Measurements from ENCODE around the gene TACC2. TPM values are rescaled to one million over a fixed set of nuclear protein-coding genes. Genes with fewer than 3 reads are reported as not detected.
"Not testable (repeated sequence)": the region's sequence is repeated elsewhere in the genome, so short reads cannot be mapped to it uniquely, and the experiment has no call there.

Gene TACC2
- total RNA-seq, 1 experiment from 2014 or later = 24.4 TPM

DNA sequence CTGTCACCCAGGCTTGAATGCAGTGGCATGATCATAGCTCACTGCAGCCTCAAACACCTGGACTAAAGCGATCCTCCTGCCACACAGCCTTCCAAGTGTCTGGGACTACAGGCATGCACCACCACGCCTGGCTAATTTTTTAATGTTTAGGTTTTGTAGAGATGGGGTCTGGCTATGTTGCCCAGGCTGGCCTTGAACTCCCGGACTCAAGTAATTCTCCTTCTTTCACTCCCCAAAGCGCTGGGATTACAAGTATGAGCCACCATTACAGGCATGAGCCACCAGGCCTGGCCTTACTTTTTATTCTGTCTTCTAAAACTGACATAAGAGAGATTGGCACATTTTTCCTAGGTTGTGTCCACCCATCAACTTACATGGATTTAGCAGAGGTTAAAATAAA, 33.3 kb downstream of the TACC2 start:
- intact Hi-C loops (cut with micrococcal nuclease; ENCODE audit: unreplicated experiment) = no loop called here
- no peaks in the 10 kb centered on the region for H3K4me1 Mint-ChIP-seq (ENCODE audit: low read depth, unreplicated experiment)
- no TSS peak for BruUV-seq (replicated peaks)
- no peaks in the 10 kb centered on the region for H3K27me3 Mint-ChIP-seq (ENCODE audit: unreplicated experiment)
- H3K4me3 Mint-ChIP-seq (ENCODE audit: low read depth, unreplicated experiment) = no peak overlapping the region
- DNase-seq = no peak
- CTCF ChIA-PET = interaction anchor here (0.9 kb wide), 1 partner anchor 29 kb away, joined by 3 read pairs; no protein-coding TSS in a partner anchor
- no peaks in the 10 kb centered on the region for H3K36me3 Mint-ChIP-seq (ENCODE audit: insufficient read depth, unreplicated experiment)
- H3K27ac Mint-ChIP-seq (ENCODE audit: unreplicated experiment) = no peak overlapping the region
- H3K9me3 Mint-ChIP-seq (ENCODE audit: low read depth, unreplicated experiment) = no peaks in the 10 kb centered on the region
- TF ChIP-seq, protein P1, sequence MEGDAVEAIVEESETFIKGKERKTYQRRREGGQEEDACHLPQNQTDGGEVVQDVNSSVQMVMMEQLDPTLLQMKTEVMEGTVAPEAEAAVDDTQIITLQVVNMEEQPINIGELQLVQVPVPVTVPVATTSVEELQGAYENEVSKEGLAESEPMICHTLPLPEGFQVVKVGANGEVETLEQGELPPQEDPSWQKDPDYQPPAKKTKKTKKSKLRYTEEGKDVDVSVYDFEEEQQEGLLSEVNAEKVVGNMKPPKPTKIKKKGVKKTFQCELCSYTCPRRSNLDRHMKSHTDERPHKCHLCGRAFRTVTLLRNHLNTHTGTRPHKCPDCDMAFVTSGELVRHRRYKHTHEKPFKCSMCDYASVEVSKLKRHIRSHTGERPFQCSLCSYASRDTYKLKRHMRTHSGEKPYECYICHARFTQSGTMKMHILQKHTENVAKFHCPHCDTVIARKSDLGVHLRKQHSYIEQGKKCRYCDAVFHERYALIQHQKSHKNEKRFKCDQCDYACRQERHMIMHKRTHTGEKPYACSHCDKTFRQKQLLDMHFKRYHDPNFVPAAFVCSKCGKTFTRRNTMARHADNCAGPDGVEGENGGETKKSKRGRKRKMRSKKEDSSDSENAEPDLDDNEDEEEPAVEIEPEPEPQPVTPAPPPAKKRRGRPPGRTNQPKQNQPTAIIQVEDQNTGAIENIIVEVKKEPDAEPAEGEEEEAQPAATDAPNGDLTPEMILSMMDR (IDR thresholded peaks at IDR 0.05; ENCODE audit: unreplicated experiment) = no peak

DNA sequence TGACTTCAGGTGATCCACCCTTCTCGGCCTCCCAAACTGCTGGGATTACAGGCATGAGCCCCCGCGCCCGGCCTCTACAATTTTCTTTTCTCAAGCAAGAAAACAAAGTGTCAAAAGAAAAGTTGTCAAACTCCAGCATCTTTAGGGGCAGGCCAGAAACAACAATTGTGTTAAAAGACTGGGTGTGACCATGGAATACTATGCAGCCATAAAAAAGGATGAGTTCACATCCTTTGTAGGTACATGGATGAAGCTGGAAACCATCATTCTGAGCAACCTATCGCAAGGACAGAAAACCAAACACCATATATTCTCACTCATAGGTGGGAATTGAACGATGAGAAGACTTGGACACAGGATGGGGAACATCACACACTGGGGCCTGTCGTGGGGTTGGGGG, 34.3 kb downstream of the TACC2 start:
- BruUV-seq (replicated peaks); H3K27me3 Mint-ChIP-seq (ENCODE audit: unreplicated experiment); H3K27ac Mint-ChIP-seq (ENCODE audit: unreplicated experiment); intact Hi-C loops (cut with micrococcal nuclease; ENCODE audit: unreplicated experiment); H3K9me3 Mint-ChIP-seq (ENCODE audit: low read depth, unreplicated experiment); CTCF ChIA-PET; DNase-seq; H3K36me3 Mint-ChIP-seq (ENCODE audit: insufficient read depth, unreplicated experiment); H3K4me1 Mint-ChIP-seq (ENCODE audit: low read depth, unreplicated experiment); H3K4me3 Mint-ChIP-seq (ENCODE audit: low read depth, unreplicated experiment): not testable (repeated sequence)

GRCh38 chr10:122029499-122030199, 40.7 kb downstream of the TACC2 start:
- no peaks in the 10 kb centered on the region for H3K36me3 Mint-ChIP-seq (ENCODE audit: insufficient read depth, unreplicated experiment)
- no peaks in the 10 kb centered on the region for H3K27me3 Mint-ChIP-seq (ENCODE audit: unreplicated experiment)
- no peak overlapping the region for H3K4me3 Mint-ChIP-seq (ENCODE audit: low read depth, unreplicated experiment)
- no peak for DNase-seq
- BruUV-seq (replicated peaks) = no TSS peak
- H3K9me3 Mint-ChIP-seq (ENCODE audit: low read depth, unreplicated experiment) = no peaks in the 10 kb centered on the region
- TF ChIP-seq, protein P1 (IDR thresholded peaks at IDR 0.05; ENCODE audit: unreplicated experiment) = no peak
- CTCF ChIA-PET = no interaction called here
- intact Hi-C loops (cut with micrococcal nuclease; ENCODE audit: unreplicated experiment) = no loop called here
- no peaks in the 10 kb centered on the region for H3K4me1 Mint-ChIP-seq (ENCODE audit: low read depth, unreplicated experiment)
- no peak overlapping the region for H3K27ac Mint-ChIP-seq (ENCODE audit: unreplicated experiment)

- TF ChIP-seq, protein P1 (IDR thresholded peaks at IDR 0.05; ENCODE audit: unreplicated experiment) = no peak
- Mint-ChIP-seq H3K4me1 (ENCODE audit: low read depth, unreplicated experiment) (no peaks in the 10 kb centered on the region), H3K27ac (ENCODE audit: unreplicated experiment) (no peak overlapping the region), H3K4me3 (ENCODE audit: low read depth, unreplicated experiment) (no peak overlapping the region), H3K36me3 (ENCODE audit: insufficient read depth, unreplicated experiment) (no peaks in the 10 kb centered on the region), H3K9me3 (ENCODE audit: low read depth, unreplicated experiment) (no peaks in the 10 kb centered on the region), H3K27me3 (ENCODE audit: unreplicated experiment) (no peaks in the 10 kb centered on the region)
- intact Hi-C loops (cut with micrococcal nuclease; ENCODE audit: unreplicated experiment) = no loop called here
- CTCF ChIA-PET = no interaction called here
- BruUV-seq (replicated peaks) = no TSS peak
- no peak for DNase-seq
Measured at GRCh38 chr10:122030200-122030552, 41.2 kb downstream of the TACC2 start.

GRCh38 chr10:122033224-122033926, 44.4 kb downstream of the TACC2 start:
- H3K9me3 Mint-ChIP-seq (ENCODE audit: low read depth, unreplicated experiment) = no peaks in the 10 kb centered on the region
- H3K4me3 Mint-ChIP-seq (ENCODE audit: low read depth, unreplicated experiment) = no peak overlapping the region
- no peaks in the 10 kb centered on the region for H3K27me3 Mint-ChIP-seq (ENCODE audit: unreplicated experiment)
- CTCF ChIA-PET = no interaction called here
- intact Hi-C loops (cut with micrococcal nuclease; ENCODE audit: unreplicated experiment) = no loop called here
- BruUV-seq (replicated peaks) = no TSS peak
- H3K4me1 Mint-ChIP-seq (ENCODE audit: low read depth, unreplicated experiment) = no peaks in the 10 kb centered on the region
- no peak for DNase-seq
- H3K27ac Mint-ChIP-seq (ENCODE audit: unreplicated experiment) = no peak overlapping the region
- TF ChIP-seq, protein P1 (IDR thresholded peaks at IDR 0.05; ENCODE audit: unreplicated experiment) = no peak
- no peaks in the 10 kb centered on the region for H3K36me3 Mint-ChIP-seq (ENCODE audit: insufficient read depth, unreplicated experiment)
